NCI-H1105 (cell line): Measurements from ENCODE around the gene UGP2.
"Not testable (repeated sequence)": the region's sequence is repeated elsewhere in the genome, so short reads cannot be mapped to it uniquely, and the experiment has no call there.

Source experiments
- DNase-seq: peaks from one replicate; lab custom pipeline; 2025; lab: John Stamatoyannopoulos, UW

The UGP2 gene

GRCh38 chr2:63893163-63893562, 51.5 kb downstream of the UGP2 start:
- DNase-seq: no peak

DNA sequence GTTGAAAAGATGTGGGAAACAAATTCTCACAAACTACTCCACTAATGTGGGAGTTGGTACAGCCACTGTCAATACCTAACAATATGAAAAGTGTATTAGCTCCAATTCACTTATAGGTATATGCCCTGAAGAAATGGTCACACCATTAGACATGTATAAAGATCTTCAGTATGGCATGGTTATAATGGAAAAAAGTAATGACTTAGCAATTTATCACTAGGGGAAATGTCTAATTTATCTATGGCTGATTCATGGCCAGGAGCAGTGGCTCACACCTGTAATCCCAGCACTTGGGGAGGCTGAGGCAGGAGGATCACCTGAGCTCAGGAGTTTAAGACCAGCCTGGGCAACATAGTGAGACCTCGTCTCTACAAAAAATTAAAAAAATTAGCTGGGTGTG, 52.5 kb downstream of the UGP2 start:
- DNase-seq: no peak

DNA sequence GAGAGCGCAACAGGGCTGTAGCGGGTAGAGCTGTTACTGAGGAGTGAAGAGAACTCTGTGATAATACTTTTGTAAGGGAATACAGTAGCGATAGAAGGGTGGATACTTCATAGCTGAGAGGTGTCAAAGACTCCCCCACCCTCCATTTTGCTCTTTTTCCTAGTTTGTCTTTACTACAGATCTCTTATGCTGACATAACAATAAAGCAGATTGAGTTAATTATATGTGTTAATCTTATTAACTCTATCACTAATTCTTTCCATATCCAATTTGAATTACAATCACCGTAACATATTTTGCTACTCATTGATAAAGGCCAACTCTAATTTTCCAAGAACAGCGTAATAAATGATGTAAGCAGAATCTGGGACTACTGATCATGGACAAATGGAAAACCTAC, 57.1 kb downstream of the UGP2 start:
- no peak for DNase-seq

GRCh38 chr2:63899639-63900038, 57.9 kb downstream of the UGP2 start:
- DNase-seq: no peak

- DNase-seq: no peak
Measured at GRCh38 chr2:63902149-63902548, 60.5 kb downstream of the UGP2 start.

DNA sequence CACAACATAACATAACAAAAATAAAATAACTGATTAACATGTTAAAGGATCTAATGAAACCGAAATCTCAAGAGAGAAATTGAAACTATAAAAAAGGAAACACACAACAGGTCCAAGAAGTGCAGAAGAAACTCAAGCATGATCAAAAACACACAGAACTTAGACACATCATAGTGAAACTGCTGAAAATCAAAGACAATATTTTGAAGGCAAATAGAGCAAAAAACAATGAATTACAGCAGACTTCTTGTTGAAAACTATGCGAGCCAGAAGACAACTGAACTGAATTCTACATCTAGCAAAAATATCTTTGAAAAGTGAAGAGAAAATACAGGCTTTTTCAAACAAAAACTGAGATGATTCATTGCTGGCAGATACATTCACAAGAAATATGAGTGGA, 61.3 kb downstream of the UGP2 start:
- no peak for DNase-seq

- DNase-seq: no peak
Measured at GRCh38 chr2:63914311-63914710, 72.6 kb downstream of the UGP2 start.

- no peak for DNase-seq
Measured at GRCh38 chr2:63926815-63927214, 85.1 kb downstream of the UGP2 start.

DNA sequence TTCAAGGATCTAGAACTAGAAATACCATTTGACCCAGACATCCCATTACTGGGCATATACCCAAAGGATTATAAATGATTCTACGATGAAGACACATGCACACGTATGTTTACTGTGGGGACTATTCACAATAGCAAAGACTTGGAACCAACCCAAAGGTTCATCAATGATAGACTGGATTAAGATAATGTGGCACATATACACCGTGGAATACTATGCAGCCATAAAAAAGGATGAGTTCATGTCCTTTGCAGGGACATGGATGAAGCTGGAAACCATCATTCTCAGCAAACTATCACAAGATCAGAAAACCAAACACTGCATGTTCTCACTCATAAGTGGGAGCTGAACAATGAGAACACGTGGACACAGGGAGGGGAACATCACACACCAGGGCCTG, 90.4 kb downstream of the UGP2 start:
- not testable (repeated sequence) for DNase-seq
